ENCODE results near the gene SRP54.
"Not testable (repeated sequence)": the region's sequence is repeated elsewhere in the genome, so short reads cannot be mapped to it uniquely, and the experiment has no call there.

SRP54 gene
- total RNA-seq: 45.4 to 82.5 reads per million in 2 donors

GRCh38 chr14:34982421-34983147, at the start of gene SRP54:
SRP54 (plus strand) TSS chr14:34982992; CDS start chr14:34996710, 13,718 bp downstream.
- DNase-seq: peak; percentile 99

DNA sequence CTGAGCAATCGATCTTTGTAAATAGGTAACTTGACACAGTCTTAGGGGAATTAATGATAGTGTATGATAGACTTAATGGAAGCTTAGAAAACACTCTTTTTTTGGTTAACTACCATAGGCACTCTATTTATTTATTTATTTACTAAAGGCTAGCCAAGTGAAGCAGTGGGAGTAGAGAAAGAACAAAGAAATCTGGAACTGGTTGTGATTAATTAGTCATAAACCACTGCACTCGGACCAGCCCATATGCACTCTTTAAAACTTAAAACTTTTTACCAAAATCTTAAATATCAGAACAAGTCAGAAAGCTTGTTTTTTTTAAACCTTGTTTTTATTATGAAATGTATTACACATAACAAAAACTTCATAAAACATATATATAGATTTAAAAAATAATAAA, 49.5 kb upstream of the SRP54 start:
- DNase-seq: no peak

GRCh38 chr14:34935488-34935887, 47.3 kb upstream of the SRP54 start:
- no peak for DNase-seq

DNA sequence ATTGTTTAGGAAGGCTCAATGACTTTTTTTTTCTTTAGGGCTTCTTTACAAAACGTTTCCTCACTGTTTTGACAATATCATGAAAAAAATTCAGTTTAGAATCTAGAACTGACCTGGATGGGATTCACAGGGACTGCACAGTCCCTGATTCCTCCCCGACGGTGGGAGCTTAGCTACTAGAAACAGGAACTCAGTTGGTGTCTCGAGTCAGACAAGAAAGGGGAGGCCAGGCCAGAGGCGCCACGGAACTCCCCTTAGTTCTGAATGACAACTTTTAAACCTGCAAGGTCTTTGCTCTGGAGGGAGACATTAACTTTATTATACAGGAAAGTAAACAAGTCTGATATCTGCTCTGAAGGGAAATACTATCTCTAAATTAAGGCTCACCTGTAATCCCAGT, 45.4 kb upstream of the SRP54 start:
- DNase-seq: no peak

GRCh38 chr14:34937876-34938275, 44.9 kb upstream of the SRP54 start:
- DNase-seq: no peak

- no peak for DNase-seq
These were observed 39.3 kb upstream of the SRP54 start for GRCh38 chr14:34943506-34943905.

DNA sequence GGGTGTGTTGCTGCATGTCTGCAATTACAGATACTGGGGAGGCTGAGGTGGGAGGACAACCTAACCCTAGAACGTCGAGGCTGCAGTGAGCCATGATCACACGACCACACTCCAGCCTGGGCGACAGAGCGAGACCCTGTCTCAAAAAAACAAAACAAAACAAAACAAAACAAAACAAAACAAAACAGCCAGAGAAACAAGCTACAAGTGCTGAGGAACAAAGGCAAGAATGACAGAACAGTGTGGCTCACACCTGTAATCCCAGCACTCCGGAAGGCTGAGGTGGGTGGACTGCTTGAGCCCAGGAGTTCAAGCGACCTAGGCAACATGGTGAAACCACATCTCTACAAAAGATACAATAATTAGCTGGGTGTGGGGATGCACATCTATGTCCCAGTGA, 38.0 kb upstream of the SRP54 start:
- DNase-seq: no peak

DNA sequence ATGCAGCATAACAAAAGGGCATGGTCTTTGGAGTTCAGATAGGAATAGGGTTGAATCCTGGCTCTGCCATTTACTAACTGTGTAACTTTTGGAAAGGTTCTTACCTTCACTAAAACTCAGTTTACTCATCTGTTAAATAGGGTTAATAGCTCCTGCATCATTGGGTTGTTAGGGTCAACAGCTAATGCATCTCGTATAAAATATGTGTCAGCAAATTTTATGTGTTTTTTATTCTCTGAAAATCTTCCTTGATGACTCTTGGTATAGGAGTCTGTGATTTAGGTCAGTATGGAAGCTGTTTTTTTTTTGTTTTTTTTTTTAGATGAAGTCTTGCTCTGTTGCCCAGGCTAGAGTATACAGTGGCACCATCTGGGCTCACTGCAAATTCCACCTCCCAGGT, 36.1 kb upstream of the SRP54 start:
- DNase-seq: no peak

DNA sequence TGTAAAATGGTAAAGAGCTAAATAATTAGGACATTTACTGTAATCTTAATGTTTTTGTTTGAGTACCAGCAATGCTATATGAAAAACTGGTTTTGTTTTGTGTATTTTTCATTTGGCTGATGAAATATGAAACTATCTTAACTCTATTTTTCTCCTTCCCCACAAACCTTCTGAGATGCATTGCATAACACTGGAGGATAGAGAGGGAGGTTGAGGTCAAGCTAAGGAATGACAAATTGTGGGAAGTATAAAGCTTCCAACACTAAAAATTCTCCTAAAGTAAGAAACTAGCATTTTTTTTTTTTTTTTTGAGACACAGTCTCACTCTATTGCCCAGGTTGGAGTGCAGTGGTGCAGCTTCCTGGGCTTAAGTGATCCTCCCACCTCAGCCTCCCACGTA, 31.5 kb upstream of the SRP54 start:
- no peak for DNase-seq

DNA sequence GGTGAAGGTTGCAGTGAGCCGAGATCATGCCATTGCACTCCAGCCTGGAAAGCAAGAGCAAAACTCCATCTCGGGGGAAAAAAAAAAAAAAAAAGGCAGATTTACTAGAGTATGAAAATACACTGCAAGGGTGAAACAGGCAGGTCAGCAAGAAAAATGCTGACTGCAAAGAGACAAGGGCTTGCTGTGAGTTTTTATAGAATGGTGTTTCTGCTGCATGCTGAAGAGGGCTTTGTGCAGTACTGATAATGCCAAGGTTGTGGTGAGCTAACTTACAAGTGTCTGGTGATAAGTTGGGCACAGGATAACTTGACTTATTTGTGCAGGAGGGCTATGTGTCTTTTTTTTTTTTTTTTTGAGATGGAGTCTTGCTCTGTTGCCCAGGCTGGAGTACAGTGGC, 25.9 kb upstream of the SRP54 start:
- DNase-seq: no peak

DNA sequence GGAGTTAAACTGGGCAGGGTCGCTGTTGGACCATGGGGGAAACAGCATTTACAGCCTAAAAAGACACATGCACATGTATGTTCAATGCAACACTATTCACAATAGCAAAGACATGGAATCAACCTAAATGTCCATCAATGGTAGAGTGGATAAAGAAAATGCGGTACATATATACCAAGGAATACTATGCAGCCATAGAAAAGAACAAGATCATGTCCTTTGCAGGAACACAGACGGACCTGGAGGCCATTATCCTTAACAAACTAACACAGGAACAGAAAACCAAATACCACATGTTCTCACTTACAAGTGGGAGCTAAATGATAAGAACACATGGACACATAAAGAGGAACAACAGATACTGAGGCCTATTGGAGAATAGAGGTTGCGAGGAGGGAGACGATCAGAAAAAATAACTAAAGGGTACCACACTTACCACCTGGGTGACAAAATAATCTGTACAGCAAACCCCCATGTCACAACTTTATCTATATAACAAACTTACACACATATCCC, 25.0 kb upstream of the SRP54 start:
- no peak for DNase-seq

DNA sequence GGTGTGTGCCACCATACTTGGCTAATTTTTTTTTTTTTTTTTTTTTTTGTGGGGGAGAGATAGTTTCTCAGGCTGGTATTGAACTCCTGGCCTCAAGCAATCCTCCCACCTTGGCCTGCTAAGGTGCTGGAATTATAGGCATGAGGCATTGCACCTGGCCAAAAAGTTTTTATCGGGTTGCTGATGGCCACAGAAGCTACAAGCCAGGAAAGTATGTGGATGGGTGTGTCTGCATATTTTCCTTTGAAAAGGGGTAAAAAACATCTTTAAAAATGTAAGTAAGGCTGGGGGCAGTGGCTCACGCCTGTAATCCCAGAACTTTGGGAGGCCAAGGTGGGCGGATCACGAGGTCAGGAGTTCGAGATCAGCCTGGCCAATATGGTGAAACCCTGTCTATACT, 20.7 kb upstream of the SRP54 start:
- DNase-seq: not testable (repeated sequence)

DNA sequence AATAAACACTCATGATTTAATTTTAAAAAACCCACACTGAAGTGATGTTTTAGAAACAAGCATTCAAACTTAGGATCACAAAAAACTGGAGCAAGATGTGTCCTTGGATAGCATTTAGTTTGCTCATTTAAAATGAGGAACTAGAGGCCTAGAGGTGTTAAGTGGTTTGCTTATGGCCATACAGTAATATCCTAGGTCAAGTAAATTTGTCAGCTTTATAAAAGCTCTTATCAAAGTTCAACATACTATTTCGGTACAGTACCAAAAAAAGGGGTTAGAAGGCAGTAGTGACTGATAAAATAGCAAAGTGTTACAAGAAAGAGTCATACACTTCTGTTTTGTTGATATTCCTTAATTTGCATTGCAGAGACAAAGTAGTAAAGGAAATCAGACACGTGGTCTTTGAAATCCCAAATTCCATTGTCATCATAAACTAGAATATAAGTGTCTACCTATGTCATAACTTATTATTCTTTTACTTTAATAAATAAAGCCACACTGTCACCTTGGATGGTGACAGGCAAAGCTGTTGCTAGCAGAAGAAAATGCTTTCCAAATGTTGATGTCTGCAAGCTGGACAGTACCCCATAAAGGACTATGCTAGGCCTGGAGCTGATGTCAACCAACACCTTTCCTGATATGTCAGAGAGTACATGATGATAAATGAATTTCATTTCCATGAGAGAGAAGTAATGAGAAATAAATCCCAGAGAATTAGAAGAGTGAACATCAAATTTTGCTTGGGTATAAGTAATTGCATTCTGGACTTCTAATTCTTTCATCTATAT, 17.6 kb upstream of the SRP54 start:
- no peak for DNase-seq

DNA sequence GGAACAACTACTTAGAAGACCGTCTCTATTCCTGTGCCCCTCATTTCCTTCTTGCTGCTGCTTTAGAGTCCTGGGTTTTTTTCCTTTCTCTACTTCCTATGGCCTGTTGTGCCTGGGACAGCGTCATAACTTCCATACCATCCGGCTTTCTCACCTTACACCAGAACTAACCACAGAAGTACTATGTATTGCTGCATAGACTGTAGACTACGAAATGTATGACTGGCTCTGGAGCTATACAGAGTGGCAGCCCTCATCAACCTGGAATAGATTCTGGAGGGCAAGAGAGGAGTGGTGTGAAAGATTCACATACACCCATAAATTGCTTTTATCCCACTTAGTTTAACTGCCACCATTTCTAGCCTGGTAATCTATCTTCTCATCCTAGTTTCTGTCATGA, 16.9 kb upstream of the SRP54 start:
- no peak for DNase-seq

- no peak for DNase-seq
These were observed 16.4 kb upstream of the SRP54 start for GRCh38 chr14:34966413-34966812.

- DNase-seq: no peak
These were observed 12.1 kb upstream of the SRP54 start for GRCh38 chr14:34970665-34971064.

GRCh38 chr14:34971381-34971780, 11.4 kb upstream of the SRP54 start:
- no peak for DNase-seq

DNA sequence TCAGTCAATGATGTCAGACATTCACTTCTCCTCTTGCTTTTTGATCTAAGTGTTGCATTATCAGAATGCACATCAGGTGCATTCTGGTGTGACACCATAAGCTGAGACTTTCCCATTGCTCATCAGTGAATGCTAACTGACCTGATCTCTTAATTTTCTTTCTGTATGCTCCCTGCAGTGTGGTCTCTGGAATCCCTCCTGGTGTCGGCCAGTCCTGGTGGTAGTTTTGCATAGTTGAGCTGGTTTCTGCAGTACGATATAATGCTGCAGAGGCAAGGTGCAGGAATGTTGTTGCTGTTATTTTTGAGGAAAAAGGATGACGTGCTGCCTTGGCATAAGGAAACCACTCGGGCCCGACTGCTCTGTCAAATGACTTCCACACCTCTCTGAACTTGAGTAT, 11.0 kb upstream of the SRP54 start:
- no peak for DNase-seq

DNA sequence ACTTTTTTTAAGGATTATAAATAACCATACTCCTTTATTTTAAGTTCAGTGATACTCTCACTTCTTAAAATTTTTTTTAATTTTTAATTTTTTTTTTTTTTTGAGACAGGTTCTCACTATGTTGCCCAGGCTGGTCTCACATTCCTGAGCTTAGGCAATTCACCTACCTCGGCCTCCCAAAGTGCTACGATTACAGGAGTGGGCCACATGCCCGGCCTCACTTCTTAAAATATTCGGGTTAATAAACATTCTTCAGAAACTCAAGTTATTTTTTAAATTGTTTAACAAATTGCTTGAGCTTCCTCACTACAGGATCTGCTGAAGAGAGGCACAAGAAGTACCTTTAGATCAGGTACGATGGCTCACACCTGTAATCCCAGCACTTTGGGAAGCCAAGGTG, 4.3 kb upstream of the SRP54 start:
- DNase-seq: no peak

DNA sequence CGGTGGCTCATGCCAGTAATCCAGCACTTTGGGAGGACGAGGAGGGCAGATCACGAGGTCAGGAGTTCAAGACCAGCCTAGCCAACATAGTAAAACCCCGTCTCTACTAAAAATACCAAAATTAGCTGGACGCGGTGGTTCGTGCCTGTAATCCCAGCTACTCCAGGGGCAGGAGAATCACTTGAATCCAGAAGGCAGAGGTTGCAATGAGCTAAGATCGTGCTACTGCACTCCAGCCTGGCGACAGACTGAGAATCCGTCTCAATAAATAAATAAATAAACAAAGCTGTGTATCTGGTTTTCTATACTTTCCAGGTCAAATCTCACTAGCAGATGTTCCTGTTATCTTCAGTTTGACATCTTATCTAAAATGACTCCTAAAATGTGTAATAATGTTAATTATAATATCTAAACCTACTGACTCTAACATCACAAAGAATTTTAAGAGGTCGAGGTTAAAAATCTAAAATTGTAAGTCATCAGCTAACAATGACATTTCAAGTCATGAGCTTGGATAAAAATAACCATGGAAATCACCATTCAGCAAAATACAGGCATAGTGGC, 2.4 kb upstream of the SRP54 start:
- DNase-seq: no peak

- peak; percentile 19 for DNase-seq
These were observed 910 bp upstream of the SRP54 start for GRCh38 chr14:34981743-34982420.

DNA sequence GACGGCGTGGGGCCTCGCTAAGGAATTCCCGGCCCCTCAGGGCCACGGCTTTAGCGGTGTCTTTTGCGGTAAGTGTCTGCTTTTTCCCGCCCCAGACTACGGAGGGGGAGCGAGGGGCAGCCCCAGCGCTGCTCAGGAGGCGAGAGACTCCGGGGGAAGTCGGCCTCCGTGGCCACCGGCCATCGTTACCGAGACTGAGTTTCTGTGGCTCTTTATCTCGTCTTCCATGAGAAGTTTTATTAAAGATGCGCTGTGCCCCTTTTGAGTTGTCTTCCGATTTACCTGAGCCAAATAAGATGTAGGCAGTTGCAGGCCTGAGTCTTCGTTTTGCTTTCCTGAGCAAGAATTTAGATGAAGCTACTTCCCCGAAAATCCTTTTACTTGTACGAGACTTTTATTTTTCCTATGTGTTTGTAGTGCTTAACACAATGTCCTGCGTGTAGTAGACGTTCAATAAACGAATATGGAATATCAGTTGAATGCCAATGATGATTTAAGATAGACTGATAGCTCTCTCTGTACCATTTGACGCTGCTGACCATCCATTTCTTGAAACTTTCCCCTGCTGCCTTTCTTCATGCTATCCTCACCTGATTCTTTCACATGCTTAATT, 462 bp downstream of the SRP54 start:
- no peak for DNase-seq

GRCh38 chr14:34983786-34984185, 994 bp downstream of the SRP54 start:
- no peak for DNase-seq

All from T-helper 9 cell (primary cell).